Vagina (tissue), 2 donors: ENCODE results near the gene TUBGCP2. TPM values are rescaled to one million over a fixed set of nuclear protein-coding genes. Genes with fewer than 3 reads are reported as not detected.
A peak's percentile ranks its signal among the peaks of the same experiment; 100 is the strongest.

Experiments
- DNase-seq, 2 donors: peaks; one replicate each; pipeline ENCODE4 v3.0.0-alpha.2; 2017; ENCODE audit errors: extremely low spot score in 2 of 2
- H3K27ac ChIP-seq: fragments of 200-600 bp; sonication (generic); one replicate; pipeline ENCODE4 v1.5.1; 2019
- H3K27me3 ChIP-seq: fragments of 200-600 bp; sonication (generic); one replicate; pipeline ENCODE4 v1.5.1; 2019
- H3K36me3 ChIP-seq, 2 donors: fragments of 200-600 bp; sonication (generic); one replicate each; pipeline ENCODE4 v1.5.1; 2017 to 2019
- H3K4me1 ChIP-seq: fragments of 200-600 bp; sonication (generic); one replicate; pipeline ENCODE4 v1.5.1; 2019
- H3K4me3 ChIP-seq, 2 donors: fragments of 200-600 bp; sonication (generic); 1 replicate in 1 of 2; 2 replicates in 1 of 2; pipeline ENCODE4 v1.5.1; 2016 to 2019
- H3K9me3 ChIP-seq: fragments of 200-600 bp; sonication (generic); one replicate; pipeline ENCODE4 v1.5.1; 2019
- CTCF ChIP-seq, 3 experiments: fragments of 450-650 bp in 2 of 3; fragments of 200-600 bp in 1 of 3; sonication (generic) in 1 of 3; IDR thresholded peaks; one replicate each; pipeline ENCODE4 v1.5.1; 2017 to 2019; ENCODE audit warnings: antibody characterized with exemption in 3 of 3, mild to moderate bottlenecking in 2 of 3, moderate library complexity in 2 of 3
- POLR2A ChIP-seq, 2 donors: fragments of 450-650 bp; IDR thresholded peaks; one replicate each; pipeline ENCODE4 v1.6.1; 2017; ENCODE audit warnings: antibody characterized with exemption in 2 of 2, mild to moderate bottlenecking in 2 of 2, moderate library complexity in 2 of 2
- POLR2AphosphoS5 ChIP-seq, 2 donors: sonication (generic); formaldehyde crosslinking; IDR thresholded peaks; one replicate each; pipeline ENCODE4 v1.9.0; 2017; ENCODE audit warnings: antibody characterized with exemption in 2 of 2, mild to moderate bottlenecking in 2 of 2, low read depth in 1 of 2; ENCODE audit not compliant: insufficient read depth in 1 of 2
- intact Hi-C: fragments of 100-400 bp; cut with DNase I; formaldehyde crosslinking; loops from one replicate; pipeline ENCODE4 v1.15.1; 2023
- total RNA-seq: library from RNA; depleted of rRNA; stranded (reverse); fragments of >200 nt; gene quantifications from one replicate; pipeline ENCODE4 v1.2.3, GENCODE V29; 2016

The TUBGCP2 gene
- total RNA-seq, 1 donor from 2014 or later, result 41.7 TPM

GRCh38 chr10:133309100-133309719 lies 538 bp upstream of the TUBGCP2 start:
- peaks cover 43% of the 10 kb centered on the region for H3K4me1 ChIP-seq
- TF ChIP-seq CTCF (IDR thresholded peaks at IDR 0.05), result no peak
- peak in 1 of 2 donors; percentile 19 for TF ChIP-seq POLR2AphosphoS5 (IDR thresholded peaks at IDR 0.05; ENCODE audit: insufficient read depth in 1 of 2, low read depth in 1 of 2)
- TF ChIP-seq POLR2A (IDR thresholded peaks at IDR 0.05), result no peak
- peaks cover 0 to 14% of the 10 kb centered on the region in 2 donors for H3K36me3 ChIP-seq
- intact Hi-C loops, result loop anchor here (5.0 kb wide), 1 partner anchor 83 kb away; the partner anchor contains the start of gene MTG1
- peak overlapping the region; percentile 92 for H3K27ac ChIP-seq
- H3K27me3 ChIP-seq, result no peaks in the 10 kb centered on the region
- peak overlapping the region; percentile 89 to 94 for H3K4me3 ChIP-seq
- peak in 1 of 2 donors; percentile 94 for DNase-seq
- no peaks in the 10 kb centered on the region for H3K9me3 ChIP-seq

- DNase-seq, result no peak
- peak overlapping the region; percentile 92 for H3K27ac ChIP-seq
- TF ChIP-seq POLR2A (IDR thresholded peaks at IDR 0.05) (no peak), POLR2AphosphoS5 (IDR thresholded peaks at IDR 0.05; ENCODE audit: insufficient read depth in 1 of 2, low read depth in 1 of 2) (peak in 1 of 2 donors; percentile 15), CTCF (IDR thresholded peaks at IDR 0.05) (peak in 2 of 3 experiments; percentile 7 to 40)
- H3K9me3 ChIP-seq, result no peaks in the 10 kb centered on the region
- H3K4me1 ChIP-seq, result peaks cover 46% of the 10 kb centered on the region
- peak overlapping the region; percentile 89 to 94 for H3K4me3 ChIP-seq
- H3K36me3 ChIP-seq, result peaks cover 0 to 14% of the 10 kb centered on the region in 2 donors
- intact Hi-C loops, result loop anchor here (5.0 kb wide), 1 partner anchor 84 kb away; the partner anchor contains the start of gene MTG1
- H3K27me3 ChIP-seq, result no peaks in the 10 kb centered on the region
Observed at GRCh38 chr10:133307776-133308420, 774 bp downstream of the TUBGCP2 start.

GRCh38 chr10:133306941-133307379 lies 1.7 kb downstream of the TUBGCP2 start:
- no peak overlapping the region for H3K27ac ChIP-seq
- intact Hi-C loops, result loop anchor here (5.0 kb wide), 1 partner anchor 85 kb away; the partner anchor contains the start of gene MTG1

GRCh38 chr10:133306097-133306476 lies 2.6 kb downstream of the TUBGCP2 start:
- peaks cover 0 to 22% of the 10 kb centered on the region in 2 donors for H3K36me3 ChIP-seq
- H3K27ac ChIP-seq, result peak overlapping the region; percentile 28
- H3K27me3 ChIP-seq, result no peaks in the 10 kb centered on the region
- no peaks in the 10 kb centered on the region for H3K9me3 ChIP-seq
- intact Hi-C loops, result loop anchor here (5.0 kb wide), 1 partner anchor 86 kb away; the partner anchor contains the start of gene MTG1
- no peak for DNase-seq
- H3K4me3 ChIP-seq, result no peak overlapping the region
- H3K4me1 ChIP-seq, result peaks cover 46% of the 10 kb centered on the region
- no peak for TF ChIP-seq CTCF (IDR thresholded peaks at IDR 0.05)
- no peak for TF ChIP-seq POLR2AphosphoS5 (IDR thresholded peaks at IDR 0.05; ENCODE audit: insufficient read depth in 1 of 2, low read depth in 1 of 2)
- no peak for TF ChIP-seq POLR2A (IDR thresholded peaks at IDR 0.05)

More at GRCh38 chr10:133306941-133307379, 1.7 kb downstream of the TUBGCP2 start:
- H3K36me3 ChIP-seq, result peaks cover 0 to 16% of the 10 kb centered on the region in 2 donors
- TF ChIP-seq POLR2A (IDR thresholded peaks at IDR 0.05) (no peak), CTCF (IDR thresholded peaks at IDR 0.05) (no peak), POLR2AphosphoS5 (IDR thresholded peaks at IDR 0.05; ENCODE audit: insufficient read depth in 1 of 2, low read depth in 1 of 2) (no peak)
- H3K4me1 ChIP-seq, result peaks cover 46% of the 10 kb centered on the region
- peak overlapping the region in 1 of 2 donors; percentile 94 for H3K4me3 ChIP-seq
- no peaks in the 10 kb centered on the region for H3K9me3 ChIP-seq
- H3K27me3 ChIP-seq, result no peaks in the 10 kb centered on the region
- DNase-seq, result no peak
